Stimulated activated CD8-positive, alpha-beta memory T cell treated with anti-CD3 and anti-CD28 coated beads, Interleukin-15, amount 100 ng/mL, for 4 hours (primary cell): ENCODE measurements around the gene GLOD5.

ENCODE experiments used
- DNase-seq, 2 donors: peaks; one replicate each; pipeline ENCODE4 v3.0.0-alpha.2; 2020; ENCODE audit warnings: low read depth in 2 of 2

GLOD5 gene

DNA sequence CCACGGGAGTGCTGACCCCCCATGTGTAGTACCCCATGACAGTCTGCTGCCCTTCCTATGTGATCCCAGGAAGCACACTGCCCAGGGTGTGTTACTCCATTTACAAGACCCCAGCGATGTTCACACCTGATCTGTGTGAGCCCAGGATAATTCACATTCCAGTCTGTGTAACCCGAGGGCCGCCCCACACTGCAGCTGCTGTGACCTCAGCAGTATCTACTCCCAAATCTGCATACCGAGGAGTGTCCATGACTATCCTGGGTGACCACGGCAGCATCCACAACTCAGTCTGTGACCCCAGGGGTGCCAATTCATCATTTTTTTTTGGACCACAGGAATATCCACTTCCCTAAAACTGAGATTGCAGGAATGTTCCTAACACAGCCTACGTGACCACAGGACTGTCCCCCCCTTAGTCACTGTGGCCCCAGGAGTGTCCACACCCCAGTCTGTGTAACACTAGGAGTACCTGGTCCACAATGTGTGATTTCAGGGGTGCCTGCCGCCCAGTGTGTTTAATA, 7.8 kb upstream of the GLOD5 start:
- DNase-seq: no peak

DNA sequence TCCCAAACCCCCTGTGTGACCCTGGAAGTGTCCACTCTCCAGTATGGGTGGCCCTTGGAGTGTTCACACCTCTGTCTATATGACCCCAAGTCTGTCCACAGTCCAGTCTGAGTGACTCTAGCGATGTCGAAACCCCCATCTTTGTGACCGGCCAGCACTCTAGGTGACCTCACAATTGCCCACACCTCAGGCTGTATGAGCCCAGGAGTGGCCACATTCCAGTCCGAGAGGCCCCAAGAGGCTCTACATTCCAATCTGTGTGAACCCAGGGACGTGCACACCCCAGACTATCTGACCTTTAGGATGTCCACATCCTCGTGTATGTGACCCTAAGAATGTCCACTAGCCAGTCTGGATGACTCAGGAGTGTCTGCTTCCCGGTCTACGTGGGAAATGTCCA, 7.3 kb upstream of the GLOD5 start:
- DNase-seq: no peak

DNA sequence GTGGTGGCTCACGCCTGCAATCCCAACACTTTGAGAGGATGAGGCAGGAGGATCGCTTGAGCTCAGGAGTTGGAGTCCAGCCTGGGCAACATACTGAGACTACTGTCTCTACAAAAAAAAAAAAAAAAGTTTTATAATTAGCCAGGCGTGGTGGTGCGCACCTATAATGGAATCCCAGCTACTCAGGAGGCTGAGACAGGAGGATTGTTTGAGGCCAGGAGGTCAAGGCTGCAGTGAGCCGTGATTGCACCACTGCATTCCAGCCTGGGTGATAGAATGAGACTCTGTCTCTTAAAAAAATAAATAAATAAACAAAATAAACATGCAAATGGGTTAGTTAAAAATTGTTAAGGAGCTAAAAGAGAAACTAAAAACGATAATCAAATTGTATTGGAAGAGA, 7.7 kb downstream of the GLOD5 start:
- no peak for DNase-seq

DNA sequence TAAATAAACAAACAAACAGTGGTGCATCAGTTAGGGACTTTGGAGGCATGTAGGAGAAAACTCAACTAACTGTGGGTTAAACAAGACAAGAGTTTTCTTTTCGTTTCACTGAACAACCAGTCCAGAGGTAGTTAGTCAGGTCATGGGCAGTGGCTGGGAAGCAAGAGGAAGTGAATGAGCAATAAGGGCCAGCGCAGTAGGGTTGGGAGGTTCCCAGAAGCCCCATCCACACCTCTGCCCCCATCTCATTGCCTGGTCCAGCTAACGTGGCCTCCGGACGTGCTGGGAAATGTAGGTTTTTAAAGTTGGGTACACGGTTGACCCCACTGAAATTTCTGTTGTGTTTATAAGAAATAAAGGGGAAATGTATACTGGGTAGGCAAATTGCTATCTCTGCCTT, 8.7 kb downstream of the GLOD5 start:
- no peak for DNase-seq

DNA sequence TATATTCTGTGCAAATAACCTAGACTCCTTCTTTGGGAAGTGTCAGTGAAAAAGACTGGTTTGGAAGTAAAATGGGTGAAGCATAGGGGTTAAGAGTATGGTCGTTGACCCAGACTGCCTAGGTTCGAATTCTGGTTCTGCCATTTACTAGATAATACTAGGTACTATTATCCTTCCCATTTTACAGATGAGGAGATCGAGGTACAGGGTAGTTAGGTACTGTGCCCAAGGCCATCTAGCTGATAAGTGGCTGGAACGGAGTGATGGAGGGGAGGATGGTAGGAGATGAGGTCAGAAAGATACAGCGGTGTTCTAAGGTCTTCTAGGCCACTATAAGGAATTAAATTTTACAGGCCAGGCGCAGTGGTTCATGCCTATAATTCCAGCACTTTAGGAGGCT, 11.1 kb downstream of the GLOD5 start:
- DNase-seq: no peak

GRCh38 chrX:48776818-48777439, 15.4 kb downstream of the GLOD5 start:
- no peak for DNase-seq

DNA sequence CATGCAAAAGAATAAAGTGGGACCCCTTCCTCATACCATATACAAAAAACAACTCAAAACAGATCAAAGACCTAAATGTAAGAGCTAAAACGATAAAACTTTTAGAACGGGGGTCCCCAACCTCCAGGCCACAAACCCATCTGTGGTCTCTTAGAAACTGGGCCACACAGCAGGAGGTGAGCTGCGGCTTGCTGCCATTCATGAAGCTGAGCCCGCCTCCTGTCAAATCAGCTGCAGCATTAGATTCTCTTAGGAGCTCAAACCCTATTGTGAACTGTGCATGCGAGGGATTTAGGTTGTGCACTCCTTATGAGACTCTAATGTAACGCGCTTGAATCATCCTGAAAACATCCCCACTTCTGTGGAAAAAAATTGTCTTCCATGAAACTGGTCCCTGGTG, 17.9 kb downstream of the GLOD5 start:
- no peak for DNase-seq

DNA sequence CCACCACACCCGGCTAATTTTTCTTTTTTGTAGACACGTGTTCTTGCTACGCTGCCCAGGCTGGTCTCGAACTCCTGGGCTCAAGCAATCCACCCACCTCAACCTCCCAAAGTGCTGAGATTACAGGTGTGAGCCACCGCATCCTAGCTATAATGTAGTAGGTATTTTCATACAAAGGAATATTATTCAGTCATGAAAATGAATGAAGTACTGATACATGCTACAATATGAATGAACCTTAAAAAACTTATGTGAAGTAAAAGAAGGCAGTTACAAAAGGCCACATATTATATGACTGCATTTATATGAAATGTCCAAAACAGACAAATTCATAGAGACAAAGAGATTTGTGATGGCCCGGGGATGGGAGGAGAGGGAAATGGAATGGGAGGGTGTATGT, 20.2 kb downstream of the GLOD5 start:
- no peak for DNase-seq

GRCh38 chrX:48782216-48782615, 20.7 kb downstream of the GLOD5 start:
- DNase-seq: no peak

DNA sequence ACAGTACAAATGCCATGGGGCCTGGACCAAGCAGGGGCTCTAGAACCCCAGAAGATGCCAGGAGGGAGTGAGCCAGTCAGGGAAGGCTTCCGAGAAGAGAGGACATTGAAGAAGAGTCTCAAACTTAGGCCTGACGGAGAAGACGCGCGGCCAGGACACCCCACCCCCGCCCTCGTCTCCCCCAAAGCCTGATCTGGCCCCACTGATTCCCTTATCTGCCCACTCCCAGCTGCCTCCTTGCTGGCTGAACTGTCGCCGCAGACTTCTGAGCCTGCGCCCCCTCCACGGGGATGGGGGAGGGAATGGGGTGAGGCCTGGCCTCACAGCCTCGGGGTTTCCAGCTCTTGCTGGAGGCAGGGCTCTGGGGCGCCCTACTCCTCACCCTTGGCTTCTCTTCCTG, 21.2 kb downstream of the GLOD5 start:
- no peak for DNase-seq

DNA sequence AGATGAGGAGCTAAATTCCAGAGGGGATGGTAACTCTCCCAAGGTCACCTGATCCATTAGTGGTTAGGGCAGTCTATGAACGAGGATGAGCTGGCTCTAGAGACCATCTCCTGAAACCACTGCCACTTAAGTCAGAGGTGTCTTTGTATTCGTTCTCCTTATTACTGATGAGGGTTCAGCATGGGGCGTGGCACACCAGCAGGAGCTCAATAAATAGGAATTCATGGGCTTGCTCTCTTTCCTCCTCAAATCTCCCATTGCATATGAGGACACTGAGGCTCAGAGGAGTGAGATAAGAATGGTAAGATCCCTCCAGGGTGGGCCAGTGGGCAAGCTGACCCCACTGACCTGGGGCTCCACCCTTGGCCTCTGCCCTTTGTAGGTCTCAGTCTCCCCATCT, 23.2 kb downstream of the GLOD5 start:
- no peak for DNase-seq

GRCh38 chrX:48785186-48785539, 23.6 kb downstream of the GLOD5 start:
- DNase-seq: no peak

DNA sequence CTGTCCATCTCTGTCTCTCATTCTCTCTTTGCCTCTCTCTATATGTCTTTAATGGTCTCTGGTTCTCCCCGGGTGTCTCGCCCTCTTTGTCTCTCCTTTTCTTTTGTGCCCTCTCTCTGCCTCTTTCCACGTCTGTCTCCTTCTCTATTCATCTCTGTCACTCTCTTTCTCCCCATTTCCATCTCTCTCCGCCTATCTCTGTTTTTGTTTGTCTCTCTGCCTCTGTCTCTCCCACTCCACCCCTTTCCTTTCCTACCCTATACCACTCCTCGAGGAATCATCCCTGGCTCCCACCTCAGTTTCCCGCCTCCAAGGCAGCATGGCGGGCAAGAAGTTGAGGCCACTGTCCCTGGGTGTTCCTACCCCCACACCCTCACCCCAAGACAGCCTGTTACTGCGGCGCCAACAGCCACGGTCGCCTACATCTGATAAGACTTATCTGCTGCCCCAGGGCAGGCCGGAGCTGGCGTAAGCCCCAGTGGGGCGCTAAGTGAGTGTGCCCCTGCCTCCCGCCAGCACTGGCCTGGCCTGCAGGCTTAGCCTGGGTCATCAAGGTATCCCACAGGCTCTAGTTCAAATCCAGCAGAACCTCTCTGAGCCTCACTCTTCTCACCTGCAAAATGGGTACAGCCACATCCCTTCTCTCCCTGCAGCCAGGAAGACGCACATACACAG, 24.1 kb downstream of the GLOD5 start:
- no peak for DNase-seq

DNA sequence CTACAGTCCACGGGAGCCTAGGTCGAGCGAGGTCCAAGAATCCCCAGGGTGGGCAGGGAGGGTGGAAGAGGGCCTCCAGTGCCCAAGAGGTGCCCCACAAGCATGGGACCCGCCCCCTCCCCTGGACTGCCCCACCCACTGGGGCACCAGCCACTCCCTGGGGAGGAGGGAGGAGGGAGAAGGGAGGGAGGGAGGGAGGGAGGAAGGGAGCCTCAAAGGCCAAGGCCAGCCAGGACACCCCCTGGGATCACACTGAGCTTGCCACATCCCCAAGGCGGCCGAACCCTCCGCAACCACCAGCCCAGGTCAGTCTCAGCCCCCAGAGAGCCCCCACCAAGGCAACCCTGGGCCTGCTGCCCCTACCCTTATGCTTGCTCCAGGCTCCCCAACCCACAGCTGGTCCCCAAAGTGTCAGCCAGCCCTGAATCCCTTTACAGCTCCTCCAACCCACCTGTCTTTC, 24.8 kb downstream of the GLOD5 start, which contains the start of gene GATA1:
GATA1 (plus strand) TSS at position 250 of the 460 bp plus-strand sequence. CDS start 4,520 bp downstream, outside the sequence.
- DNase-seq: no peak

DNA sequence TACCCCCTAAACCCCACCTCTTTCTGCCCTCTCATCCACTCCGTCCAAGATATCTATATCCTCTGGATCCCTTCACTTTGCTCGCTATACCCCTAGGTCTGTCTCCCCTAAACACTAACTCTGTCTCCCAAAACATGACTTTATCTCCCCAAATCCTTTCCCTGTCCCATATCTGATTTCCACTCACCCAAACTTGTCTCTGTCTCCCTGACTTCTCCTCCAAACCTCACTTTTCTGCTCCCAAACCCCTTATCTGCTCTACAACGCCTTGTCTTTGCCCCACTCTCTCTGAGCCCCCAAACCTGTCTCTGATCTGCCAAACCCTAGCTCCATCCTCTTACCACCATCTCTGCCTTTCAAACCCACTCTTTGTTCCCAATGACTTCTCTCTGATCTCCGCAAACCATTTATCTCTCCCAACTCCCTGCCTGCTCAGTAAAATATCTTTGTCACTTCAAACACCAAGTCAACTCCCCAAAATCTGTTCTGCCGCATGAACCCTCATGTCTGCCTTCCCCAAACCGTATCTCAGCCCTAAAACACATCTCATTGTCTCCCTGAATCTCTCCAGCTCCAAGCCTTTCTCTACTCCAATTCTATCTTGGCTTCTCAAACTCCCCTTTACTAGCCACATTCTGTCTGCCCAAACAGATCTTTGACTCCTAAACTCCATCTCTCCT, 25.4 kb downstream of the GLOD5 start:
- DNase-seq: no peak

DNA sequence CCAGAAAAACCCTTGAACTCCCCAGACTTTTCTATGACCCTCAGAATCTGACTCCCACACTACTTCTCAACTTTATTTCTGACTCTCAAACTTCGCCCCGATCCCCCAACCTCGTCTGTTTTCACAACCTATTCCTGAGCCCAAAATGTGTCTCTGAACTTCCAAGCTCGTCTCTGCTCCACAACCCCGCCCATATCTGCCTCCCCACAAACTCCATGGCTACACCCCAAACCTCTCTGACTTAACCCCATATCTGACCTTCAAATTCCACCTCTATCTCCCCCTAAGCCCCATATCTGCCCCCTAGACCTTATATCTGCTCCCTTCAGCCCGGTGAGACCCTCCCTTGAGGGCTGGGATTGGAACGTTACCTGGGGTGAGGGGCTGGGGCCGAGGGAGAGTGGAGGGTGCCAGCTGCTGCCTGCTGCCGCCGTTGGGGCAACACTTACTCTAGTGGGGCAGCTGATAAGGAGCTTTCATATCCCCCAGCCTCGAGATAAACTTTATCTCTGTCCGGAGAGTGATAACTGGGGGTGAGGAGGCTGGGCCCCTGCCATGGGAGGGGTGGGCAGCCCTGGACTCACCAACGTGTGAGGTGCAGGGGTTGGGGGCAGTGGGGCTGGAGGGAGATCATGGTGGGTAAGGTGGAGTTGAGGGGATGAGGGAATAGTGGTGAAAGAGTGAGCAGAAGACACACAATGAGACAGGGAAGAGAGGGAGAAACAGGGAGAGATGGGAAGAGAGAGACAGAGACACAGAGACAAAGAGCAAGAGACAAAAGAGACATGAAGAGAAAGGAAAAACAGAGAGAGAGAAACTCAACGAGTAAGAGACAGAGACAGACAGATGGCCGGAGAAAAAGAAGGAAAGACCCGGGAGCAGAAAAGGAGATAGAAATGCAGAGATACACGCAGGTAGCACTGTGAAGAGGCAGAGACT, 26.2 kb downstream of the GLOD5 start:
- no peak for DNase-seq

GRCh38 chrX:48789366-48790220, 28.0 kb downstream of the GLOD5 start:
- no peak for DNase-seq

- DNase-seq: no peak
These were observed 28.9 kb downstream of the GLOD5 start for GRCh38 chrX:48790477-48790876.

GRCh38 chrX:48791063-48791820, 29.7 kb downstream of the GLOD5 start:
- DNase-seq: no peak

DNA sequence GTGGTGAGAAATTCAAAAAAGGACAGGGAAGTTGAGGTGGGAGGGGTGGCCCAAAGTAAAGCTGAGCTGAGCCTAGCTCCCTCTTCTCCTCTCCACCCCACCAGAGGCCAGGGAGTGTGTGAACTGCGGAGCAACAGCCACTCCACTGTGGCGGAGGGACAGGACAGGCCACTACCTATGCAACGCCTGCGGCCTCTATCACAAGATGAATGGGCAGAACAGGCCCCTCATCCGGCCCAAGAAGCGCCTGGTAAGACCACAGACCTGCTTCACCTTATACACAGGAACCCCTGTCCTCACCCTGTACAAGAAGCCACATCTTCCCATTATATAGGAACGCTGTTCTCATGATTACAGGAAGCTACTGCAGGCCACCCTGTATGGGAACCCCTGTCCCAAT, 30.7 kb downstream of the GLOD5 start:
- DNase-seq: no peak
